SK-N-SH (cell line): Measurements from ENCODE around the gene C7orf25. TPM values are rescaled to one million over a fixed set of nuclear protein-coding genes. Genes with fewer than 3 reads are reported as not detected.

Source experiments
- CTCF ChIA-PET: fragments of 300-600, 350-600 bp; formaldehyde crosslinking; extraction: SDS; loops from one replicate; lab custom pipeline; 2021; lab: Yijun Ruan, JAX
- POLR2A ChIA-PET: fragments of 350-600 bp; sonication (Branson Sonifier 250); formaldehyde crosslinking; extraction: SDS; loops from one replicate; lab custom pipeline; 2020; ENCODE audit warnings: antibody characterized with exemption, inconsistent platforms; lab: Yijun Ruan, JAX
- DNase-seq: peaks from one replicate; pipeline ENCODE4 v3.0.0; 2012
- H2AFZ ChIP-seq: fragments of 200-600 bp; sonication (generic); 2 replicates; pipeline ENCODE4 v1.8.1; 2016; ENCODE audit warnings: antibody characterized with exemption, mild to moderate bottlenecking, low read depth
- H3F3A ChIP-seq: fragments of 200-600 bp; sonication (generic); replicated peaks from 2 replicates; pipeline ENCODE3; 2016; ENCODE audit warnings: antibody characterized with exemption, mild to moderate bottlenecking; ENCODE audit not compliant: insufficient read depth
- H3K27ac ChIP-seq, 2 experiments: fragments of 200-500 bp in 1 of 2; fragments of 200-600 bp in 1 of 2; sonication (Bioruptor generic) in 1 of 2; sonication (generic), shearing (Covaris generic) in 1 of 2; 2 replicates each; pipeline versions ENCODE4 v1.5.1 to v1.6.1; 2014 to 2016; ENCODE audit warnings: low read depth in 2 of 2, inconsistent platforms in 1 of 2, low read length in 1 of 2, mild to moderate bottlenecking in 1 of 2, mixed read lengths in 1 of 2
- H3K27me3 ChIP-seq: fragments of 200-600 bp; sonication (generic), shearing (Covaris generic); 2 replicates; pipeline ENCODE4 v1.6.1; 2016; ENCODE audit warnings: mixed run types; ENCODE audit not compliant: insufficient read depth
- H3K36me3 ChIP-seq, 2 experiments: fragments of 200-500 bp in 1 of 2; fragments of 200-600 bp in 1 of 2; sonication (Bioruptor generic) in 1 of 2; sonication (generic) in 1 of 2; replicated peaks in 1 of 2; 2 replicates each; pipeline versions ENCODE3 to v1.5.1; 2014 to 2016; ENCODE audit warnings: low read length in 1 of 2, mild to moderate bottlenecking in 1 of 2; ENCODE audit not compliant: insufficient read depth in 2 of 2, control insufficient read depth in 1 of 2
- H3K4me1 ChIP-seq, 2 experiments: fragments of 200-500 bp in 1 of 2; fragments of 200-600 bp in 1 of 2; sonication (Bioruptor generic) in 1 of 2; sonication (generic), shearing (Covaris generic) in 1 of 2; 2 replicates each; pipeline versions ENCODE4 v1.5.1 to v1.6.1; 2014 to 2016; ENCODE audit warnings: low read depth in 1 of 2, low read length in 1 of 2, mixed run types in 1 of 2; ENCODE audit not compliant: insufficient read depth in 2 of 2, control insufficient read depth in 1 of 2
- H3K4me2 ChIP-seq: fragments of 200-600 bp; sonication (generic), shearing (Covaris generic); 2 replicates; pipeline ENCODE4 v1.6.1; 2017; ENCODE audit warnings: mixed run types
- H3K4me3 ChIP-seq, 2 experiments: fragments of 200-500 bp in 1 of 2; fragments of 200-600 bp in 1 of 2; sonication (Bioruptor generic) in 1 of 2; sonication (generic), shearing (Covaris generic) in 1 of 2; 2 replicates each; pipeline versions ENCODE4 v1.5.1 to v1.8.1; 2014 to 2016; ENCODE audit warnings: low read depth in 2 of 2, inconsistent platforms in 1 of 2, low read length in 1 of 2, mild to moderate bottlenecking in 1 of 2, mixed read lengths in 1 of 2, moderate library complexity in 1 of 2
- H3K79me2 ChIP-seq: fragments of 200-600 bp; sonication (generic); 2 replicates; pipeline ENCODE4 v1.8.1; 2017; ENCODE audit warnings: mild to moderate bottlenecking; ENCODE audit not compliant: insufficient read depth
- H3K9ac ChIP-seq: fragments of 200-600 bp; sonication (generic); 2 replicates; pipeline ENCODE4 v1.6.1; 2017; ENCODE audit warnings: mixed run types
- H3K9me2 ChIP-seq: fragments of 200-600 bp; sonication (generic); 2 replicates; pipeline ENCODE4 v1.6.1; 2017; ENCODE audit warnings: mixed run types
- H3K9me3 ChIP-seq: fragments of 200-600 bp; sonication (generic); 2 replicates; pipeline ENCODE4 v1.6.1; 2017; ENCODE audit warnings: mixed run types, mild to moderate bottlenecking, moderate library complexity
- H4K20me1 ChIP-seq: fragments of 200-600 bp; sonication (generic); 2 replicates; pipeline ENCODE4 v1.6.1; 2017; ENCODE audit warnings: mild to moderate bottlenecking, mixed run types; ENCODE audit not compliant: insufficient read depth
- CHD2 ChIP-seq: fragments of 150-350 bp; IDR thresholded peaks from 2 replicates; pipeline ENCODE4 v1.6.1; 2018; ENCODE audit warnings: low read length; ENCODE audit not compliant: partially characterized antibody
- CTCF ChIP-seq: fragments of 200-600 bp; sonication (generic); IDR thresholded peaks from 2 replicates; pipeline ENCODE4 v1.6.1; 2017; ENCODE audit warnings: antibody characterized with exemption, mild to moderate bottlenecking, moderate library complexity
- EP300 ChIP-seq, 2 experiments: IDR thresholded peaks; 2 replicates each; pipeline versions ENCODE4 v1.4.0 to v1.6.1; 2012; ENCODE audit warnings: borderline replicate concordance in 1 of 2, low read depth in 1 of 2, low read length in 1 of 2
- EZH2phosphoT487 ChIP-seq: fragments of 200-600 bp; sonication (generic); IDR thresholded peaks from 2 replicates; pipeline ENCODE4 v1.6.1; 2017; ENCODE audit warnings: low read depth, mixed run types, mild to moderate bottlenecking, antibody characterized with exemption, moderate library complexity, borderline replicate concordance
- FOSL2 ChIP-seq: IDR thresholded peaks from 2 replicates; pipeline ENCODE4 v1.4.0; 2012; ENCODE audit warnings: low read depth, mild to moderate bottlenecking, moderate library complexity, borderline replicate concordance
- FOXJ3 ChIP-seq: sonication (generic); formaldehyde crosslinking; IDR thresholded peaks from 2 replicates; pipeline ENCODE4 v1.5.1; 2020; ENCODE audit warnings: mild to moderate bottlenecking, missing genetic modification reagents
- FOXM1 ChIP-seq: IDR thresholded peaks from 2 replicates; pipeline ENCODE4 v1.4.0; 2012; ENCODE audit warnings: low read depth, mild to moderate bottlenecking
- GABPA ChIP-seq: IDR thresholded peaks from 2 replicates; pipeline ENCODE4 v1.4.0; 2012; ENCODE audit warnings: low read depth, mild to moderate bottlenecking
- JUND ChIP-seq: IDR thresholded peaks from 2 replicates; pipeline ENCODE4 v1.4.0; 2012
- MAX ChIP-seq: IDR thresholded peaks from 2 replicates; pipeline ENCODE4 v1.4.0; 2012; ENCODE audit warnings: low read depth
- MEF2A ChIP-seq: IDR thresholded peaks from 2 replicates; pipeline ENCODE4 v1.4.0; 2012; ENCODE audit warnings: low read depth, borderline replicate concordance
- POLR2AphosphoS5 ChIP-seq: IDR thresholded peaks from 2 replicates; pipeline ENCODE4 v1.6.1; 2012; ENCODE audit warnings: low read depth, low read length
- RCOR1 ChIP-seq: fragments of 150-350 bp; IDR thresholded peaks from 2 replicates; pipeline ENCODE4 v1.6.1; 2017; ENCODE audit warnings: antibody characterized with exemption, low read length
- REST ChIP-seq: IDR thresholded peaks from 2 replicates; pipeline ENCODE4 v1.6.1; 2012; ENCODE audit warnings: mild to moderate bottlenecking, low read depth, low read length, moderate library complexity
- RFX5 ChIP-seq: IDR thresholded peaks from 2 replicates; pipeline ENCODE4 v1.6.1; 2012; ENCODE audit warnings: mild to moderate bottlenecking, improper control_type of control experiment, low read length
- SMC3 ChIP-seq: IDR thresholded peaks from 2 replicates; pipeline ENCODE4 v1.6.1; 2012; ENCODE audit warnings: low read depth, low read length, improper control_type of control experiment
- TAF1 ChIP-seq: IDR thresholded peaks from 2 replicates; pipeline ENCODE4 v1.6.1; 2012; ENCODE audit warnings: low read depth, mild to moderate bottlenecking, low read length, moderate library complexity, borderline replicate concordance
- TCF12 ChIP-seq: IDR thresholded peaks from 2 replicates; pipeline ENCODE4 v1.4.0; 2012
- YY1 ChIP-seq: IDR thresholded peaks from 2 replicates; pipeline ENCODE4 v1.4.0; 2012; ENCODE audit warnings: low read depth, mild to moderate bottlenecking
- WGBS: methylation state at CpG from one replicate; pipeline ENCODE4 v1.1.6; 2017; ENCODE audit warnings: low lambda C conversion rate; 5-methylcytosine and 5-hydroxymethylcytosine counted together
- polyA plus RNA-seq, 3 experiments: library from polyadenylated mRNA; depleted of rRNA; stranded (reverse); fragments of >200 nt; gene quantifications; 2 replicates each; pipeline ENCODE4 v1.2.3, GENCODE V29; 2012

The C7orf25 gene
- polyA plus RNA-seq, 1 of the 3 experiments (the other 2 are of a cell fraction) = 6.1 TPM

GRCh38 chr7:42925630-42926029 is 13.8 kb upstream of the C7orf25 start:
- DNase-seq = no peak
- peaks cover 29% of the 10 kb centered on the region for H4K20me1 ChIP-seq
- peaks cover 0 to 4% of the 10 kb centered on the region in 2 experiments; a peak in 2 of 4 replicates for H3K4me1 ChIP-seq
- no peak overlapping the region for H3K9ac ChIP-seq
- TF ChIP-seq CTCF (no peak), RCOR1 (no peak), FOSL2 (no peak), YY1 (no peak), EZH2phosphoT487 (no peak), TAF1 (no peak), REST (no peak), MEF2A (no peak), FOXJ3 (CRISPR knock-in tag) (no peak), RFX5 (no peak), SMC3 (no peak), FOXM1 (no peak), JUND (no peak), POLR2AphosphoS5 (no peak), TCF12 (no peak), MAX (no peak), GABPA (no peak), CHD2 (no peak), EP300 (IDR thresholded peaks at IDR 0.05; ENCODE audit: borderline replicate concordance in 1 of 2, low read depth in 1 of 2, low read length in 1 of 2) (no peak)
- H3K79me2 ChIP-seq = peaks cover 38% of the 10 kb centered on the region
- WGBS = 95% methylated on average over 1 of the region's 1 CpG
- ChIA-PET CTCF (interaction anchor here (1.6 kb wide), 1 partner anchor 15 kb away, joined by 6 read pairs; no protein-coding TSS in a partner anchor), POLR2A (no interaction called here)
- no peaks in the 10 kb centered on the region for H3K9me2 ChIP-seq
- no peak overlapping the region for H3K4me3 ChIP-seq
- H3K9me3 ChIP-seq = no peaks in the 10 kb centered on the region
- peaks cover 7% of the 10 kb centered on the region for H3F3A ChIP-seq
- no peak overlapping the region for H3K4me2 ChIP-seq
- H3K27me3 ChIP-seq = no peaks in the 10 kb centered on the region
- H3K27ac ChIP-seq = no peak overlapping the region
- H2AFZ ChIP-seq = no peak overlapping the region
- peaks cover 67 to 68% of the 10 kb centered on the region in 2 experiments for H3K36me3 ChIP-seq
